HG03175 (cell line): ENCODE measurements around the gene BOLA1.
"Not testable (repeated sequence)": the region's sequence is repeated elsewhere in the genome, so short reads cannot be mapped to it uniquely, and the experiment has no call there.

Source experiments
- ATAC-seq: cut with Tn5 transposase; IDR thresholded peaks from one replicate; pipeline ENCODE4 v1.9.1; 2021; ENCODE audit warnings: mild to moderate bottlenecking, moderate library complexity; ENCODE audit not compliant: unreplicated experiment

The BOLA1 gene

GRCh38 chr1:149886396-149887195 lies 12.8 kb upstream of the BOLA1 start:
- peak; percentile 59 for ATAC-seq

- not testable (repeated sequence) for ATAC-seq
Observed at GRCh38 chr1:149887196-149887455, 12.2 kb upstream of the BOLA1 start.

GRCh38 chr1:149887456-149888246 lies 11.7 kb upstream of the BOLA1 start:
- peak; percentile 49 for ATAC-seq

- ATAC-seq = peak; percentile 29
Observed at GRCh38 chr1:149888247-149888998, 10.9 kb upstream of the BOLA1 start.

- ATAC-seq = no peak
Observed at GRCh38 chr1:149888999-149889289, 10.4 kb upstream of the BOLA1 start.

GRCh38 chr1:149896575-149896974 lies 2.8 kb upstream of the BOLA1 start:
- no peak for ATAC-seq

- no peak for ATAC-seq
Observed at GRCh38 chr1:149903836-149904491, 4.6 kb downstream of the BOLA1 start.

GRCh38 chr1:149906570-149907075 lies 7.3 kb downstream of the BOLA1 start:
- no peak for ATAC-seq

- ATAC-seq = no peak
Observed at GRCh38 chr1:149914545-149914944, 15.2 kb downstream of the BOLA1 start.

- ATAC-seq = no peak
Observed at GRCh38 chr1:149915429-149916192, 16.2 kb downstream of the BOLA1 start.

GRCh38 chr1:149916193-149916897 lies 17.0 kb downstream of the BOLA1 start:
- ATAC-seq = no peak

GRCh38 chr1:149916898-149917252 lies 17.5 kb downstream of the BOLA1 start:
- ATAC-seq = no peak

- ATAC-seq = no peak
Observed at GRCh38 chr1:149917571-149918144, 18.3 kb downstream of the BOLA1 start, which contains the start of gene SV2A. Gene SV2A (minus strand): TSS chr1:149917844. CDS start chr1:149913840, 4,004 bp downstream.

GRCh38 chr1:149923626-149924025 lies 24.3 kb downstream of the BOLA1 start:
- no peak for ATAC-seq

- no peak for ATAC-seq
Observed at GRCh38 chr1:149925345-149925744, 26.0 kb downstream of the BOLA1 start.

GRCh38 chr1:149925751-149926150 lies 26.4 kb downstream of the BOLA1 start:
- no peak for ATAC-seq

GRCh38 chr1:149926296-149926695 lies 26.9 kb downstream of the BOLA1 start:
- no peak for ATAC-seq

- ATAC-seq = no peak
Observed at GRCh38 chr1:149927056-149927562, 27.7 kb downstream of the BOLA1 start.
